Progenitor cell of endocrine pancreas (in vitro differentiated cells): ENCODE data around the gene PRR14L. TPM values are rescaled to one million over a fixed set of nuclear protein-coding genes. Genes with fewer than 3 reads are reported as not detected.

Source experiments
- DNase-seq: peaks from one replicate; pipeline ENCODE4 v3.0.0; 2021; ENCODE audit warnings: low spot score; ENCODE audit not compliant: unreplicated experiment
- H3K27ac Mint-ChIP-seq: 2 replicates; pipeline ENCODE4 v1.8.0; 2021; ENCODE audit warnings: mild to moderate bottlenecking, moderate library complexity, mixed read lengths
- H3K27me3 Mint-ChIP-seq: 2 replicates; pipeline ENCODE4 v1.8.0; 2021; ENCODE audit warnings: mixed read lengths
- H3K36me3 Mint-ChIP-seq: 2 replicates; pipeline ENCODE4 v1.8.0; 2022; ENCODE audit warnings: mixed read lengths; ENCODE audit not compliant: insufficient read depth
- H3K4me1 Mint-ChIP-seq: 2 replicates; pipeline ENCODE4 v1.8.0; 2021; ENCODE audit warnings: low read depth, mixed read lengths
- H3K4me3 Mint-ChIP-seq: 2 replicates; pipeline ENCODE4 v1.8.0; 2021; ENCODE audit warnings: low read depth, mild to moderate bottlenecking, moderate library complexity, mixed read lengths
- H3K9me3 Mint-ChIP-seq: 2 replicates; pipeline ENCODE4 v1.8.0; 2021; ENCODE audit warnings: low read depth, mixed read lengths
- CTCF ChIP-seq: fragments of 200-600 bp; sonication (generic); IDR thresholded peaks from one replicate; pipeline ENCODE4 v1.5.0; 2021; ENCODE audit warnings: antibody characterized with exemption, mild to moderate bottlenecking; ENCODE audit not compliant: unreplicated experiment
- total RNA-seq: library from RNA; stranded (reverse); gene quantifications from 2 replicates; pipeline ENCODE4 v1.2.1, GENCODE V29; 2021

The PRR14L gene
- total RNA-seq, 1 donor from 2014 or later = 87.2 TPM

- H3K27ac Mint-ChIP-seq = no peak overlapping the region
- no peak for TF ChIP-seq CTCF
- H3K27me3 Mint-ChIP-seq = no peaks in the 10 kb centered on the region
- peaks cover 8% of the 10 kb centered on the region for H3K4me1 Mint-ChIP-seq
- H3K36me3 Mint-ChIP-seq = peaks cover 3% of the 10 kb centered on the region
- H3K4me3 Mint-ChIP-seq = no peak overlapping the region
- DNase-seq = no peak
- H3K9me3 Mint-ChIP-seq = no peaks in the 10 kb centered on the region
Observed at GRCh38 chr22:31635638-31636306, 114.2 kb downstream of the PRR14L start.

- H3K4me3 Mint-ChIP-seq = peak overlapping the region; percentile 87
- peaks cover 16% of the 10 kb centered on the region for H3K4me1 Mint-ChIP-seq
- H3K27me3 Mint-ChIP-seq = no peaks in the 10 kb centered on the region
- no peak for TF ChIP-seq CTCF
- no peaks in the 10 kb centered on the region for H3K9me3 Mint-ChIP-seq
- H3K36me3 Mint-ChIP-seq = peaks cover 1% of the 10 kb centered on the region
- H3K27ac Mint-ChIP-seq = peak overlapping the region; percentile 75
- no peak for DNase-seq
Observed at GRCh38 chr22:31631436-31631835, 118.5 kb downstream of the PRR14L start.

Other genes starting within 250 kb of the PRR14L start
- 46.6 and 49.6 TPM in 2 replicates for gene PISD, start 87.9 kb downstream of the PRR14L start, total RNA-seq
- 33.0 and 39.8 TPM in 2 replicates for gene DEPDC5, start 3.9 kb upstream of the PRR14L start, total RNA-seq
- gene YWHAH, start 194.4 kb upstream of the PRR14L start, total RNA-seq = 105 and 111 TPM in 2 replicates